ENCODE measurements around the gene GTF2H4.
"Not testable (repeated sequence)": the region's sequence is repeated elsewhere in the genome, so short reads cannot be mapped to it uniquely, and the experiment has no call there.

The GTF2H4 gene

GRCh38 chr6:30926644-30927043 lies 18.6 kb downstream of the GTF2H4 start:
- no peak for DNase-seq

DNA sequence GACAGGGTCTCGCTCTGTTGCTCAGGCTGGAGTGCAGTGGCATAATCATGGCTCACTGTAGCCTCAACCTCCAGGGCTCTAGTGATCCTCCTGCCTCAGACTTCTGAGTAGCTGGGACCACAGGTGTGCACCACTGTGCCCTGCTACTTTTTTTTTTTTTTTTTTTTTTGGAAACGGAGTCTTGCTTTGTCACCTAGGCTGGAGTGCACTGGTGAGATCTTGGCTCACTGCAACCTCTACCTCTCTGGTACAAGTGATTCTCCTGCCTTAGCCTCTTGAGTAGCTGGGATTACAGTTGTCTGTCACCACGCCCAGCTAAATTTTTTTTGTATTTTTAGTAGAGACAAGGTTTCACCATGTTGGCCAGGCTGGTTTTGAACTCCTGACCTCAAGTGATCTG lies 19.1 kb downstream of the GTF2H4 start:
- not testable (repeated sequence) for DNase-seq

DNA sequence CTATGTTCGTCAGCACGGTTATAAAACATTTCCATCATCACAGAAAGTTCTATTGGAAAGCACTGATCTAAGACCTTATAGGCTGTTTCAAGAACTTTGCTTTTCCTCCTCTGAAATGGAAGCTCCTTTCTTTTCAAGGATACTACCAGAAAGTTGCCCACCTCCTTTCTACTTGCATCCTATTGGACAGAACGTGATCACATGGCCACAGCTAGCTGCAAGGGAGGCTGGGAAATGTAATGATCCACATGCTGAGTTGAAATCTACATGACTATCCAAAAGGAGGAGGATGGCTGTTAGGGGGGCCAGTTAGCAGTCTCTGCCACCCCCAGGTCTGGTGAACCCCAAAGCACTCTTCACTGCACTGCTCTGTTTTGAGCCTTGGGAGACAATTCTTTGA lies 20.7 kb downstream of the GTF2H4 start:
- no peak for DNase-seq

- no peak for DNase-seq
Observed at GRCh38 chr6:30930506-30930905, 22.5 kb downstream of the GTF2H4 start.

DNA sequence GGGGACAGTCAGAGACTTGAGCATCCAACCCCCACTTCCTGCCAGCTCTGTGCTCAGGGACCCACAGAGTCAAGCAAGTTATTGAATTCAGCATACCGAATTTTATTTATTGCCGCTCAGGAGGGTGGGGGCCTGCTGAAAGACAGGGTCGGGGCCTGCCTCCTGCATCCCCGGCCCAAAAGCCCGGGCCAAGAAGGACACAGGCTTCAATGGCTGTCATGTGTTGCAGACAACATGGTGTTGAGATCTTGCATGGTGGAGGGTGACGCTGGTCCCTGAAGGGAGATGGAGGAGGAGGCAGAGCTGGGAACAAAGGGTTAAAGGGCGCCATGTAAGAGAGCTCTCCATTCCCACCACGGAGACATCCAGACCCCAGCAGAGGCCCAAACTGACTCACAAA lies 23.3 kb downstream of the GTF2H4 start:
- no peak for DNase-seq

DNA sequence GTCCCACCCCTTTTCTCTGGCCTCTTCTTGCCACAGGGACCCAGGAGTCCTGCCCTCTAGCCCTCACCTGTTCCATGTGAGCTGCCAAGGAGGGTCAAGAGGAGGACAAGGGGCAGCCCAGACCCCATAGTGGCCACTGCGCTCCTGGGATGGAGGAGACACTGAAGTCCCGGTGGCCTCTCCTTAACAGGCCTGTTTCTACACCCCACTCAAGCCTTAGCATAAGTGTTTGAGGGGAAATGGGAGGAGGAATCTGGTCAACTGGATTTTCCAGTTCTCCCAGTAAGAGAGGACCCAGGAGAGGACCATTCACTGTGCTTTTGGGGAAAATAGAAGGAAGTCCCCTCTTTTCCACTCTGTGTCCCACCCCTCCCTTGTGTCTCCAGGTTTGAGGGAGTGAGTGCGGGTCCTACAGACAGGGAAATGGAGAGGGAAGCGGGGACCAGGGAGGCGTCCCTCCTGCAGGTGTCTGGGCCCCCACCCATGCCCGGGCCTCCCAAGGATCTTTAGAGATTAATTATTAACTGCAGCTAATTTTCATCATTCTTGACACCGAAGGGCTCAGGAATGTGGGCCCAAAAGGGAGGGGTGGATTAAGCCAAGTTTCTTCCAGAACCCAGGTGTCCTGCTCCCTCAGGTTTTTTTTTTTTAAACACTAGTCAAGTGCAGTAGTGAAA lies 24.1 kb downstream of the GTF2H4 start, which contains the start of gene SFTA2:
Gene SFTA2 (minus strand): TSS at position 202 of the 677 bp plus-strand sequence. CDS start 74 bp downstream, at position 128.
- no peak for DNase-seq

DNA sequence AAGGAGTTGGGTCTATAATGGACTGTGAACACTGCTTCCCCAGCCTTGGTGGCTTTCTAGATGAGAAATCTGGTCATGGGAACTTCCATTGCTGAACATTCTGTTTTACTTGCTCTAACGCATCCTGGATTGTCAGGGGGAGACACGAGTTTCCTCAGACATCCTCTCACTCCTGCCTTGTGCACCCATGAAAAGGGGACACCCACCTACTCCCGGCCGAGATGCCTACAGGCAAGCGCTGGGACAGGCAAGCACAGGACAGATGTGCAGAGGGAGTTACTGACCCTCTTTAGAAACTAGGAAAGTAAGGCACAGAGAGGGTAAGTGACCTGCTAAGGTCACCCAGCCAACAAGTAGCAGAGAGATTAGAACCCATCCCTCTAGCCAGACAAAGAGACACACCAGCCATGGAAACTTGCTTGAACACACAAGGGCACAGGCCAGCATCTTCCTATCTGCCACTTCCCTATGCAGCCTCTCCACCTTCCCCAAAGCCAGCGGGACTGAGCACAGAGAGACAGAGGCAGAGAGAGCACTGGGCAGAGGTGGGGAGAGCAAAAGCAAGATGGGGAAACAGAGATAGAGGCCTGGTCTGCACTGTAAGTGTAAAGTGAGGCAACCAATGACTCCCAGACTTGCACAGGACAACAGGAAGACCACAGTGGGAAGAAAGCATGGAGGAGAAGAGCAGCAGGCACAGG lies 24.8 kb downstream of the GTF2H4 start:
- peak in 1 of 4 experiments; percentile 11 for DNase-seq

- no peak for DNase-seq
Observed at GRCh38 chr6:30935018-30935417, 27.0 kb downstream of the GTF2H4 start.

GRCh38 chr6:30937265-30937664 lies 29.3 kb downstream of the GTF2H4 start:
- no peak for DNase-seq

DNA sequence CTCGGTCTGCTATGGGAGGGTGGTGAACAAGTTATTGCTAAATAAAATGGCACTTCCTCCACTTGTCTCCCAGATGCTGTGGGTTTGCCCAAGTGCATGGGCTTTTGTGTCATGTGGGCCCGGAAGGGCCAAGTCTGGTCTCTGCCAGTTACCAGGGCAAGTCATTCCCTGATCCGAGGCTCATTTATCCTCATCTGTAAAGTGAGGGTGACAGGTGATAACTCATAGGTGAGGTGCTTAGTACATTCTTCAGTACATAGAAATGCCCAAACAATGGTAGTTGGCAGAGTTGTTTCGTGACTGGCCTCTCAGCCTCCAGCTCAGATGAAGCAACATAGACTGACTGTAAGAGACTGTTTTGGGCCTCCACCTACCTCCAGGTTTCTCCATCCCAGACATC lies 30.7 kb downstream of the GTF2H4 start:
- no peak for DNase-seq

- no peak for DNase-seq
Observed at GRCh38 chr6:30939473-30939872, 31.5 kb downstream of the GTF2H4 start.

- DNase-seq, result no peak
Observed at GRCh38 chr6:30940361-30940986, 32.5 kb downstream of the GTF2H4 start, which contains the start of gene MUCL3. TSS of gene MUCL3 (plus strand) at chr6:30940973. CDS start at chr6:30941000, 27 bp downstream.

- DNase-seq, result peak; percentile 46 to 74 (median 64)
Observed at GRCh38 chr6:30942338-30943060, 34.5 kb downstream of the GTF2H4 start.

- DNase-seq, result no peak
Observed at GRCh38 chr6:30944051-30944450, 36.0 kb downstream of the GTF2H4 start.

- DNase-seq, result no peak
Observed at GRCh38 chr6:30945281-30945680, 37.3 kb downstream of the GTF2H4 start.

- DNase-seq, result no peak
Observed at GRCh38 chr6:30947231-30947630, 39.2 kb downstream of the GTF2H4 start.

GRCh38 chr6:30948811-30949210 lies 40.8 kb downstream of the GTF2H4 start:
- DNase-seq, result no peak

DNA sequence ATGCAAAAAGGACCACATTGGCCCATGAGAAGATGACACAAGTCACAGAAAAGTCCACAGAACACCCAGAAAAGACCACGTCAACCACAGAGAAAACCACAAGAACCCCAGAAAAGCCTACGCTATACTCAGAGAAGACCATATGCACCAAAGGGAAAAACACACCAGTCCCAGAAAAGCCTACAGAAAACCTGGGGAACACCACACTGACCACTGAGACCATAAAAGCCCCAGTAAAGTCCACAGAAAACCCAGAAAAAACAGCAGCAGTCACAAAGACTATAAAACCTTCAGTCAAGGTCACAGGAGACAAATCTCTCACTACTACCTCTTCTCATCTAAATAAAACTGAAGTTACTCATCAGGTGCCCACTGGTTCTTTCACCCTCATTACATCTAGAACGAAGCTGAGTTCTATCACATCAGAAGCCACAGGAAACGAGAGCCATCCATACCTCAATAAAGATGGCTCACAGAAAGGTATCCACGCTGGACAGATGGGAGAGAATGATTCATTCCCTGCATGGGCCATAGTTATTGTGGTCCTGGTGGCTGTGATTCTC lies 44.0 kb downstream of the GTF2H4 start:
- no peak for DNase-seq

- DNase-seq, result peak in 1 of 4 experiments; percentile 15
Observed at GRCh38 chr6:30954631-30955366, 46.8 kb downstream of the GTF2H4 start.

- peak; percentile 67 to 87 (median 75) for DNase-seq
Observed at GRCh38 chr6:30955367-30956042, 47.5 kb downstream of the GTF2H4 start.

GRCh38 chr6:30957716-30958115 lies 49.7 kb downstream of the GTF2H4 start:
- no peak for DNase-seq

Data from suppressor macrophage (primary cell).